ENCODE results near the gene RGPD4. TPM values are rescaled to one million over a fixed set of nuclear protein-coding genes. Genes with fewer than 3 reads are reported as not detected.
"Not testable (repeated sequence)": the region's sequence is repeated elsewhere in the genome, so short reads cannot be mapped to it uniquely, and the experiment has no call there.

RGPD4 gene
- total and polyA plus RNA-seq, 8 donors: 0.05 to 0.21 TPM; not detected in 6

- no peak overlapping the region for H3K4me3 ChIP-seq
- H3K27me3 ChIP-seq: no peaks in the 10 kb centered on the region
- no peaks in the 10 kb centered on the region for H3K9me3 ChIP-seq
- H3K36me3 ChIP-seq: no peaks in the 10 kb centered on the region
- intact Hi-C loops (cut with DNase I): no loop called here
- no peaks in the 10 kb centered on the region for H3K4me1 ChIP-seq
- no peak for FAIRE-seq
- TF ChIP-seq, protein P1, sequence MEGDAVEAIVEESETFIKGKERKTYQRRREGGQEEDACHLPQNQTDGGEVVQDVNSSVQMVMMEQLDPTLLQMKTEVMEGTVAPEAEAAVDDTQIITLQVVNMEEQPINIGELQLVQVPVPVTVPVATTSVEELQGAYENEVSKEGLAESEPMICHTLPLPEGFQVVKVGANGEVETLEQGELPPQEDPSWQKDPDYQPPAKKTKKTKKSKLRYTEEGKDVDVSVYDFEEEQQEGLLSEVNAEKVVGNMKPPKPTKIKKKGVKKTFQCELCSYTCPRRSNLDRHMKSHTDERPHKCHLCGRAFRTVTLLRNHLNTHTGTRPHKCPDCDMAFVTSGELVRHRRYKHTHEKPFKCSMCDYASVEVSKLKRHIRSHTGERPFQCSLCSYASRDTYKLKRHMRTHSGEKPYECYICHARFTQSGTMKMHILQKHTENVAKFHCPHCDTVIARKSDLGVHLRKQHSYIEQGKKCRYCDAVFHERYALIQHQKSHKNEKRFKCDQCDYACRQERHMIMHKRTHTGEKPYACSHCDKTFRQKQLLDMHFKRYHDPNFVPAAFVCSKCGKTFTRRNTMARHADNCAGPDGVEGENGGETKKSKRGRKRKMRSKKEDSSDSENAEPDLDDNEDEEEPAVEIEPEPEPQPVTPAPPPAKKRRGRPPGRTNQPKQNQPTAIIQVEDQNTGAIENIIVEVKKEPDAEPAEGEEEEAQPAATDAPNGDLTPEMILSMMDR (IDR thresholded peaks at IDR 0.05): no peak
- WGBS, 2 donors: 65 to 78% methylated on average over 4 of the region's 4 CpGs
- ATAC-seq: no peak
- no peak for DNase-seq
- H3K27ac ChIP-seq: no peak overlapping the region
Observed at GRCh38 chr2:107822302-107822701, 4.4 kb upstream of the RGPD4 start.

- H3K4me3 ChIP-seq: no peak overlapping the region
- DNase-seq (no peak), ATAC-seq (no peak), FAIRE-seq (no peak)
- no peaks in the 10 kb centered on the region for H3K36me3 ChIP-seq
- no peaks in the 10 kb centered on the region for H3K4me1 ChIP-seq
- TF ChIP-seq, protein P1 (IDR thresholded peaks at IDR 0.05): no peak
- no peaks in the 10 kb centered on the region for H3K27me3 ChIP-seq
- intact Hi-C loops (cut with DNase I): no loop called here
- WGBS, 2 donors: 50 to 64% methylated on average over 2 of the region's 2 CpGs
- no peaks in the 10 kb centered on the region for H3K9me3 ChIP-seq
- H3K27ac ChIP-seq: no peak overlapping the region
Observed at GRCh38 chr2:107824451-107825205, 2.1 kb upstream of the RGPD4 start.

- ATAC-seq (no peak), DNase-seq (no peak), FAIRE-seq (no peak)
- H3K27ac ChIP-seq: no peak overlapping the region
- no peaks in the 10 kb centered on the region for H3K9me3 ChIP-seq
- intact Hi-C loops (cut with DNase I): no loop called here
- TF ChIP-seq, protein P1 (IDR thresholded peaks at IDR 0.05): no peak
- no peaks in the 10 kb centered on the region for H3K36me3 ChIP-seq
- 67 to 71% methylated on average over 2 of the region's 2 CpGs for WGBS, 2 donors
- no peaks in the 10 kb centered on the region for H3K4me1 ChIP-seq
- H3K4me3 ChIP-seq: no peak overlapping the region
- no peaks in the 10 kb centered on the region for H3K27me3 ChIP-seq
Observed at GRCh38 chr2:107825206-107825563, 1.5 kb upstream of the RGPD4 start.

GRCh38 chr2:107829514-107829913 lies 2.8 kb downstream of the RGPD4 start:
- H3K27ac ChIP-seq; DNase-seq; H3K27me3 ChIP-seq; intact Hi-C loops (cut with DNase I); ATAC-seq; FAIRE-seq; H3K36me3 ChIP-seq; H3K9me3 ChIP-seq; H3K4me3 ChIP-seq; H3K4me1 ChIP-seq: not testable (repeated sequence)
- WGBS, 2 donors: 86 to 91% methylated on average over 35 to 43 of the region's 46 CpGs

DNA sequence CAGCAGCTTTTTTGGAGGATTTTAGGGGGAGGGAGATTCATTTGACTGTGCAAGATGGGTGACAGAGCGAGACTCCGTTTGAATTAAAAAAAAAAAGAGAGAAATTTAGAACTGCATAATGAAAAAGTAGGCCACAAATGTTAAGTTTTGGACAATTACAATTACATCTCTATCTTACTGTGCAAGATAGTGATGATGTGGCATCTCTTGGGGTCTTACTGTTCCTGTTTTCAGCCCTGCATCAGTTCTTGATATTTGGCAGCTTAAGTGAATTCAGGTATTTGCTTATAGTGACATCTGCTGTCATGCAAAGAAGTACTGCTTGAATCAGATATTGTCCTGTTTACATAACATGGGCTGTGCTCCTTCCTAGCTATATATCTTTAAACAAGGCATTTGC lies 6.5 kb downstream of the RGPD4 start:
- H3K36me3 ChIP-seq; DNase-seq; H3K27ac ChIP-seq; FAIRE-seq; H3K27me3 ChIP-seq; H3K4me1 ChIP-seq; H3K9me3 ChIP-seq; intact Hi-C loops (cut with DNase I); ATAC-seq; H3K4me3 ChIP-seq: not testable (repeated sequence)
- 81 to 87% methylated on average over 2 of the region's 2 CpGs for WGBS, 2 donors

DNA sequence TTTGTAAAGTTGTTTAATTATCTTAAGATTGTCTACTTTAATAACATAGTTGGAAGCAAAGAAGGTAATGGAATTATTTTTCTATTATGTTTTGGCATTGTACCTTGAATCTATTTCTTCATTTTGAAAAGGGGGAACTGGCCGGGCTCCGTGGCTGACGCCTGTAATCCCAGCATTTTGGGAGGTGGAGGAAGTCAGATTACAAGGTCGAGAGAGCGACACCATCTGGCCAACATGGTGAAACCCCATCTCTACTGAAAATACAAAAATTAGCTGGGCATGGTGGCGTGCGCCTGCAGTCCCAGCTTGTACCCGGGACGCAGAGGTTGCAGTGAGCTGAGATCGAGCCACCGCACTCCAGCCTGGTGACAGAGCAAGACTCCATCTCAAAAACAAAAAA lies 6.9 kb downstream of the RGPD4 start:
- H3K27ac ChIP-seq; FAIRE-seq; intact Hi-C loops (cut with DNase I); H3K27me3 ChIP-seq; H3K4me1 ChIP-seq; H3K9me3 ChIP-seq; H3K36me3 ChIP-seq; ATAC-seq; DNase-seq; H3K4me3 ChIP-seq: not testable (repeated sequence)
- 40 to 56% methylated on average over 10 to 11 of the region's 11 CpGs for WGBS, 2 donors

GRCh38 chr2:107916121-107916520 lies 89.4 kb downstream of the RGPD4 start:
- no CpG with 5 or more reads among the region's 2 CpGs for WGBS, 2 donors
- H3K9me3 ChIP-seq; FAIRE-seq; H3K36me3 ChIP-seq; DNase-seq; H3K4me1 ChIP-seq; intact Hi-C loops (cut with DNase I); H3K27me3 ChIP-seq; H3K4me3 ChIP-seq; H3K27ac ChIP-seq: not testable (repeated sequence)
- peak in 3 of 4 donors; percentile 78 to 91 (median 84) for ATAC-seq

DNA sequence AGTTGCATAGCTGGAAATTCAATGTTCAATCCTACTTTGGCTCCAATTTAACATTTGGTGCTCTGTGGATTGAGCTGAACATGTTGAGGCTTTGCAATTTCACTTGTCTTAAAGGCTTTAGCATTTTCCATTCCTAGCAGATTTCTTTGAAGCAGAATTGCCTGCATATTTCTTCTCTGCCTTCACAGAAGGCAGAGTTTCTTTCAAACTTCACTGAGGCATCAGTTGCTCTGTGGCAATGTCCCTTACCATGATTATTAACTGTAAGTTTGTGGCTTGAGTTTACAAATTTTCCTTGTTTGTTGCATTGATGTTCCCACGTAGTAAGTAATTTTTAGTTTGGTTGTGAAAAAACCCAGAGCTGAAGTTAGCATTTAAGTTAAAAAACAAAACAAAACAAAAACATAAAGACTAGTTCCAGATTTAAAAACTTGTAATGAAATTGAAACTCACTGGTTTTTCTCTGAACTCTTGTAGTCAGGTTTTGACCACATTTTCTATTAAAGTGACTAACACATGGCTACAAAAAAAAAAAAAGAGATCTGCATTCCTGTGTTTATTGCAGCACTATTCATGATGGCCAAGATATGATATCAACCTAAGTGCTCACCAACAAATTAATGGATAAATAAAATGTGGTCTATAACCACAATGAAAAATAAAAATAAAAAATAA lies 90.1 kb downstream of the RGPD4 start:
- H3K4me3 ChIP-seq; intact Hi-C loops (cut with DNase I); H3K4me1 ChIP-seq; H3K27me3 ChIP-seq; H3K27ac ChIP-seq; H3K9me3 ChIP-seq; DNase-seq; H3K36me3 ChIP-seq; ATAC-seq: not testable (repeated sequence)
- WGBS, 2 donors: 56 to 71% methylated on average over 1 of the region's 1 CpG
- FAIRE-seq: peak; percentile 86
